ENCODE data around the gene NOM1.

DNA sequence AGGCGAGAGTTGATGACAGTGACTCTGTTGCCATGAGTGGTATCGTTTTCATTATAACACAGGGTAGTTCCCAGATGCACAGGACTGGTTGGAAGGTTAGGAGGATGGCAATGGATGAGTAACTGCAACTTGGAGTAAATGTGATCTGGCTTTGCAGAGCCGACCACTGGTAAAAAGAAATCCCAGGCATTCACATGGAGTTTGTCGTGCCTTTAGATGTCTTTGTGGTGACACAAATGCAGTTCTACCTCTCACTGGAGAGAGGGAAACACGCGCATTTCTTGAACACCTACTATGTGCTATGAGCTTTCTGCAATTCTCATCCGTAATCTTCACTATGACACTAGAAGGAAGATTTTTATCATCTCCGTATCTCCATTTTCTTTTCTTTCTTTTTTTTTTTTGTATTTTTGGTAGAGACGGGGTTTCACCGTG lies 62.6 kb downstream of the NOM1 start:
- TF ChIP-seq, protein P1, sequence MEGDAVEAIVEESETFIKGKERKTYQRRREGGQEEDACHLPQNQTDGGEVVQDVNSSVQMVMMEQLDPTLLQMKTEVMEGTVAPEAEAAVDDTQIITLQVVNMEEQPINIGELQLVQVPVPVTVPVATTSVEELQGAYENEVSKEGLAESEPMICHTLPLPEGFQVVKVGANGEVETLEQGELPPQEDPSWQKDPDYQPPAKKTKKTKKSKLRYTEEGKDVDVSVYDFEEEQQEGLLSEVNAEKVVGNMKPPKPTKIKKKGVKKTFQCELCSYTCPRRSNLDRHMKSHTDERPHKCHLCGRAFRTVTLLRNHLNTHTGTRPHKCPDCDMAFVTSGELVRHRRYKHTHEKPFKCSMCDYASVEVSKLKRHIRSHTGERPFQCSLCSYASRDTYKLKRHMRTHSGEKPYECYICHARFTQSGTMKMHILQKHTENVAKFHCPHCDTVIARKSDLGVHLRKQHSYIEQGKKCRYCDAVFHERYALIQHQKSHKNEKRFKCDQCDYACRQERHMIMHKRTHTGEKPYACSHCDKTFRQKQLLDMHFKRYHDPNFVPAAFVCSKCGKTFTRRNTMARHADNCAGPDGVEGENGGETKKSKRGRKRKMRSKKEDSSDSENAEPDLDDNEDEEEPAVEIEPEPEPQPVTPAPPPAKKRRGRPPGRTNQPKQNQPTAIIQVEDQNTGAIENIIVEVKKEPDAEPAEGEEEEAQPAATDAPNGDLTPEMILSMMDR (IDR thresholded peaks at IDR 0.05): no peak
- TF ChIP-seq POLR2A (IDR thresholded peaks at IDR 0.05): no peak
